Fibroblast of mammary gland (primary cell): ENCODE data around the gene MOB3A.

Experiments
- DNase-seq: peaks from one replicate; pipeline ENCODE4 v3.0.0-alpha.2; 2010; ENCODE audit warnings: low read depth
- H3K4me3 ChIP-seq: 2 replicates; pipeline ENCODE4 v1.5.1; 2011; ENCODE audit warnings: low read depth, mild to moderate bottlenecking, low read length, moderate library complexity; ENCODE audit not compliant: control insufficient read depth
- CTCF ChIP-seq: conservative IDR thresholded peaks from 2 replicates; pipeline ENCODE4 v1.5.1; 2011; ENCODE audit warnings: low read depth, low read length, inconsistent platforms; ENCODE audit not compliant: control insufficient read depth, insufficient read depth

Gene MOB3A

GRCh38 chr19:2080336-2080988 is 15.7 kb downstream of the MOB3A start:
- no peak overlapping the region for H3K4me3 ChIP-seq
- no peak for TF ChIP-seq CTCF
- no peak for DNase-seq

GRCh38 chr19:2079865-2080301 is 16.2 kb downstream of the MOB3A start:
- no peak for TF ChIP-seq CTCF
- DNase-seq = no peak
- H3K4me3 ChIP-seq = no peak overlapping the region

GRCh38 chr19:2079076-2079864 is 16.9 kb downstream of the MOB3A start:
- no peak for DNase-seq
- no peak for TF ChIP-seq CTCF
- no peak overlapping the region for H3K4me3 ChIP-seq

- no peak for DNase-seq
- no peak overlapping the region for H3K4me3 ChIP-seq
- TF ChIP-seq CTCF = no peak
Measured at GRCh38 chr19:2077833-2078619, 18.1 kb downstream of the MOB3A start.

GRCh38 chr19:2077398-2077797 is 18.7 kb downstream of the MOB3A start:
- DNase-seq = no peak
- H3K4me3 ChIP-seq = no peak overlapping the region
- TF ChIP-seq CTCF = no peak

GRCh38 chr19:2076526-2076944 is 19.6 kb downstream of the MOB3A start:
- DNase-seq = no peak
- no peak for TF ChIP-seq CTCF
- H3K4me3 ChIP-seq = no peak overlapping the region
